ENCODE measurements around the gene SPX. TPM values are rescaled to one million over a fixed set of nuclear protein-coding genes. Genes with fewer than 3 reads are reported as not detected.

SPX gene
- total RNA-seq, 2 donors from 2014 or later, result 0.61 TPM; not detected in 1

DNA sequence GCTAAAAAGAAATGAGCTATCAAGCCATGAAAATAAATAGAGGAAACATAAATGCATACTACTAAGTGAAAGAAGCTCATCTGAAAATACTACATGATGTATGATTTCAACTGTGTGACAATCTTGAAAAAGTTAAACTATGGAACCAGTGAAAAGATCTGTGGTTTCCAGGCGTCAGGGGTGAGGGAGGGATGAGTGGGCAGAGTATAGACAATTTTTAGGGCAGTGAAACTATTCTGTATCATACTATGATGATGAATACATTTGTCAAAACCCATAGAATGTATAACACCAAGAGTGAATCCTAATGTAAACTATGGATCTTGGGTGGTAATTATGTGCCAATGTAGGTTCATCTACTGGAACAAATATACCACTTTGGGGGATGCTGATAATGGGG, 21.3 kb downstream of the SPX start:
- Mint-ChIP-seq H3K9me3 (no peaks in the 10 kb centered on the region), H3K27ac (no peak overlapping the region)

GRCh38 chr12:21551841-21552465, 25.9 kb downstream of the SPX start:
- no peaks in the 10 kb centered on the region for H3K36me3 Mint-ChIP-seq
- no peaks in the 10 kb centered on the region for H3K9me3 Mint-ChIP-seq
- H3K27me3 Mint-ChIP-seq, result peaks cover 6 to 12% of the 10 kb centered on the region in 2 donors
- H3K4me1 Mint-ChIP-seq (ENCODE audit: low read depth in 2 of 2), result no peaks in the 10 kb centered on the region
- no peak overlapping the region for H3K4me3 Mint-ChIP-seq
- ATAC-seq (no peak), DNase-seq (ENCODE audit: low spot score) (no peak)
- H3K27ac Mint-ChIP-seq, result no peak overlapping the region

More for the DNA sequence above, 21.3 kb downstream of the SPX start:
- H3K4me1 Mint-ChIP-seq (ENCODE audit: low read depth in 2 of 2), result no peaks in the 10 kb centered on the region
- no peak overlapping the region for H3K4me3 Mint-ChIP-seq
- H3K27me3 Mint-ChIP-seq, result peaks cover 22 to 26% of the 10 kb centered on the region in 2 donors
- no peaks in the 10 kb centered on the region for H3K36me3 Mint-ChIP-seq
- ATAC-seq (no peak), DNase-seq (ENCODE audit: low spot score) (no peak)

GRCh38 chr12:21552635-21553328, 26.7 kb downstream of the SPX start:
- no peak for DNase-seq (ENCODE audit: low spot score)
- Mint-ChIP-seq H3K4me3 (no peak overlapping the region), H3K9me3 (no peaks in the 10 kb centered on the region), H3K36me3 (no peaks in the 10 kb centered on the region), H3K27me3 (peaks cover 5 to 7% of the 10 kb centered on the region in 2 donors), H3K4me1 (ENCODE audit: low read depth in 2 of 2) (no peaks in the 10 kb centered on the region), H3K27ac (no peak overlapping the region)
- no peak for ATAC-seq

DNA sequence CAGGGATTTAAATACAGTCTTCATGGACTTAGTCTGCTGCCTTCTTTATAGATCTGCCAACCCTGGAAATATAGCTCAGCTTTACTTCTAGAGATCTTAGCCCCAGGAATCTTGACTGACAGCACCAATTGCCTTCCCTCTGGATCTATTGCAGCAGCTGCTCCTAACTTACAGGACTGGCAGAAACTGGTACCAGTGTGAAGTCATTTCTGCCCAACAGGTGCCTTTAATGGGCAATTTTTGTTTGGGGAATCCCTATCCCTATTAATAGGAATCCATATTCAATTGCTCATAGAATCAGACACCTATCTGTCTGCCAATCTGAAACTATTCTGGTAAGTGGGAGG, 27.2 kb downstream of the SPX start:
- H3K36me3 Mint-ChIP-seq, result no peaks in the 10 kb centered on the region
- ATAC-seq (no peak), DNase-seq (ENCODE audit: low spot score) (no peak)
- H3K4me3 Mint-ChIP-seq, result no peak overlapping the region
- no peaks in the 10 kb centered on the region for H3K9me3 Mint-ChIP-seq
- no peak overlapping the region for H3K27ac Mint-ChIP-seq
- H3K27me3 Mint-ChIP-seq, result peaks cover 3 to 4% of the 10 kb centered on the region in 2 donors
- H3K4me1 Mint-ChIP-seq (ENCODE audit: low read depth in 2 of 2), result no peaks in the 10 kb centered on the region

- ATAC-seq (no peak), DNase-seq (ENCODE audit: low spot score) (no peak)
- peaks cover 3 to 21% of the 10 kb centered on the region in 2 donors for H3K27me3 Mint-ChIP-seq
- no peaks in the 10 kb centered on the region for H3K36me3 Mint-ChIP-seq
- no peaks in the 10 kb centered on the region for H3K4me1 Mint-ChIP-seq (ENCODE audit: low read depth in 2 of 2)
- no peak overlapping the region for H3K27ac Mint-ChIP-seq
- H3K4me3 Mint-ChIP-seq, result no peak overlapping the region
- no peaks in the 10 kb centered on the region for H3K9me3 Mint-ChIP-seq
These were observed 32.1 kb downstream of the SPX start for GRCh38 chr12:21558100-21558679.

DNA sequence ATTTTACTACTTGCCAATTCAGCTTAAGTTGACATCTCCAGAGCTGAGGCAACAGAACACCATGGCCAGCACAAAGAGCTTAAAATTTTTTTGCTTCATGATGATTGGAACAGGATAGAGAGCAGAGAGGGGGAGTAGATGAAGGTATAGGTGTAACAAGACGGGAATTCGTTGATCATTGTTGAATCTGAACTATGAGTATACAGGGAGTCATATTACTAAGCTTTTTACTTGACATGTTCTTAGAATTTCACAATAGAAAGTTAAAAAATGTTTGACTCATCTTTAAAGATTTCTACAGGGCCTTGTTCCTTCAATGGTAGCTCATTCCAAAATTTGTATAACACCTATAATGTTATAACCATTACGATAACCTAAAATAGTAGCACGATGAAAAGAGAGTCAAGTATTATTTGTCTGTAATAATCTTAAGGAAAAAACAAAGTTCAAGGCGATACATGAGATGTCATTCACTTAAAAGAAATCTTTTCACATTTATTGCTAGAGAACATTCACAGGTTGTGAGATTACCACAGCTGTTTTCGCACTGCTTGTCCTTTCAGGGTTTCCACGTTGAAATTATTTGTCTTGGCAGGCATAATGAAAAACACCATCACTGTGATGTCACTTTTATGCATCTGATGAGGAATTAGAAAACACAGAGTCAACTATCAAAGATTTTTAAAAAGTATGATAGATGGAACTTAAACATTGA, 33.9 kb downstream of the SPX start:
- no peak overlapping the region for H3K4me3 Mint-ChIP-seq
- DNase-seq (ENCODE audit: low spot score) (no peak), ATAC-seq (no peak)
- H3K27me3 Mint-ChIP-seq, result peaks cover 4 to 21% of the 10 kb centered on the region in 2 donors
- H3K27ac Mint-ChIP-seq, result no peak overlapping the region
- no peaks in the 10 kb centered on the region for H3K4me1 Mint-ChIP-seq (ENCODE audit: low read depth in 2 of 2)
- no peaks in the 10 kb centered on the region for H3K36me3 Mint-ChIP-seq
- H3K9me3 Mint-ChIP-seq, result no peaks in the 10 kb centered on the region

GRCh38 chr12:21561158-21561557, 35.1 kb downstream of the SPX start:
- Mint-ChIP-seq H3K36me3 (no peaks in the 10 kb centered on the region), H3K27me3 (peaks cover 5 to 21% of the 10 kb centered on the region in 2 donors), H3K27ac (no peak overlapping the region), H3K4me3 (no peak overlapping the region), H3K9me3 (no peaks in the 10 kb centered on the region), H3K4me1 (ENCODE audit: low read depth in 2 of 2) (no peaks in the 10 kb centered on the region)
- peak in 1 of 2 donors; percentile 51 for ATAC-seq
- no peak for DNase-seq (ENCODE audit: low spot score)

GRCh38 chr12:21562859-21563258, 36.8 kb downstream of the SPX start:
- no peaks in the 10 kb centered on the region for H3K9me3 Mint-ChIP-seq

DNA sequence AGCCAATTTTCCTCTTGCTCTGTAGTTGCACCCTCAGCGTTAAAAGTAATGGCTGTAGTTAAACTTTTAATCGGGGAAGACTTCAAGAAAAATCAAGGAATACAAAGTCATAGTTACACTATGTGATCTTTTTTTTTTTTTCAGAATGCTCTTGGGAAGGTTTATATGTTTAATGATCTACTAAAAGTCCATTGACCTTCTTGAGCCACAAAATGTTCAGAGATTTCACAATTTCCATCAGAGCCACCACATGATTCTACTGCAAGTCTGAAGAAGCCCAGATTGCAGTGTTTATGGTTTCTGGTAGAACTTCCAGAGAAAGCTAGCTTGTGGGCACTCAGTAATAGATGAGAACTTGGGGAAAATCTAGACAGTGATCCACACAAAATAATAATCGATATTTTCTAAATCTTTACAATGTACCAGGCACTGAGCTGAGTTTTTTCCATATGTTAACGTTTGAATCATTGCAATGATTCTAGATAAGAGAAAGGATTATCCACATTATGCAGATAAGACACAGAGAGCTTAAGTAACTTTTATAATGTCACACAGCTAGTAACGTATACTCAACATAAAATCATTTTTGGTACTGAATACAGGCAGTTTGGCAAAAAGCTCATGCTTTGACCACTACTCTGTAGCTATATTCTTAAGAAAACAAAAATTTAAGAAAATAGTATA, 40.3 kb downstream of the SPX start:
- H3K4me3 Mint-ChIP-seq, result no peak overlapping the region
- peaks cover 9 to 29% of the 10 kb centered on the region in 2 donors for H3K27me3 Mint-ChIP-seq
- DNase-seq (ENCODE audit: low spot score), result no peak
- no peaks in the 10 kb centered on the region for H3K36me3 Mint-ChIP-seq
- no peak for ATAC-seq
- no peaks in the 10 kb centered on the region for H3K9me3 Mint-ChIP-seq
- H3K4me1 Mint-ChIP-seq (ENCODE audit: low read depth in 2 of 2), result no peaks in the 10 kb centered on the region
- H3K27ac Mint-ChIP-seq, result no peak overlapping the region

More at GRCh38 chr12:21562859-21563258, 36.8 kb downstream of the SPX start:
- H3K4me3 Mint-ChIP-seq, result no peak overlapping the region
- peaks cover 9 to 34% of the 10 kb centered on the region in 2 donors for H3K27me3 Mint-ChIP-seq
- H3K27ac Mint-ChIP-seq, result no peak overlapping the region
- DNase-seq (ENCODE audit: low spot score), result no peak
- H3K4me1 Mint-ChIP-seq (ENCODE audit: low read depth in 2 of 2), result no peaks in the 10 kb centered on the region
- ATAC-seq, result no peak
- no peaks in the 10 kb centered on the region for H3K36me3 Mint-ChIP-seq

DNA sequence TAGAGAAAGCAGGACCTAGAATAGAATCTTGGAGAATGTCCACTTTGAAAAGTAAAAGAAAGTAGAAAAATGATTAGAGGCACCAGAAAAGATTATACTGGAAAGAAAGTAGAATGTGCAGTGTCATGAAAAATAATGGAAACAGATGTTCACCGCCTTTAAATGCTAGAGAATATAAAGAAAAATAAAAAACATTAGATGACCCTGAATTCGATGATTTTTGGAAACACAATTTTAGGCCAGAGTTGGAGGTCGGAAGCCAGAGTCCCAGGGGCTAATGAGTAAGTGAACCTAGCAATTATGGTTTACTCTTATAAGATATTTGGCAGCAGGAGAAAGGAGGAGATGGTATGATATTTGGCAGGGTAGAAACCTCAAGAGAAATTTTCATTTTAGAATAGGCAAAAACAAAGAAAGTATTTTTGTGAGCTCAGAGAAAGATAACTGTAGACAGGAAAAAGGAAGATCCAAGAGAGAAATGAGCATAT, 40.9 kb downstream of the SPX start:
- Mint-ChIP-seq H3K27ac (no peak overlapping the region), H3K9me3 (no peaks in the 10 kb centered on the region), H3K4me1 (ENCODE audit: low read depth in 2 of 2) (no peaks in the 10 kb centered on the region), H3K27me3 (peaks cover 9 to 28% of the 10 kb centered on the region in 2 donors), H3K36me3 (no peaks in the 10 kb centered on the region), H3K4me3 (no peak overlapping the region)
- ATAC-seq, result no peak
- DNase-seq (ENCODE audit: low spot score), result no peak

DNA sequence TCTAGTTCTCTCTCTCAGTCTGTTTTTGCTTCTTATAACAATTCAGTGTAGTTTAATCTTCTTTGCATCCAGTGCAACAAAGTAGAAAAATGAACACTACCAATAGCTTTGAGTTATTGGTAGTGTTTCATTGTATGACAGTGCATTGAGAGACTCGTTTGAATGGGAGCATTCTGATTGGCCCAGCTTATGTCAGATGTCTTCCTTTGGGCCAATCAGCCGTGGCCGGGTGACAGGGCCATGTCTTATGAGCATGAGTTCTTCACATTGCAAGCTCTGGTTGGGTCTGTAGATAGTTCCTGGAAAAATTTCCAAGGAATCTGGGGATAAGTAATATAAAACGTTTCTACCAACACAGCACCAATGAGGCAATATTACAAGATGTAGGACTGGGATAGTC, 42.0 kb downstream of the SPX start:
- H3K4me1 Mint-ChIP-seq (ENCODE audit: low read depth in 2 of 2), result no peaks in the 10 kb centered on the region
- H3K4me3 Mint-ChIP-seq, result no peak overlapping the region
- no peaks in the 10 kb centered on the region for H3K36me3 Mint-ChIP-seq
- H3K27me3 Mint-ChIP-seq, result peaks cover 6 to 22% of the 10 kb centered on the region in 2 donors
- no peak for DNase-seq (ENCODE audit: low spot score)
- no peaks in the 10 kb centered on the region for H3K9me3 Mint-ChIP-seq
- no peak overlapping the region for H3K27ac Mint-ChIP-seq
- no peak for ATAC-seq

DNA sequence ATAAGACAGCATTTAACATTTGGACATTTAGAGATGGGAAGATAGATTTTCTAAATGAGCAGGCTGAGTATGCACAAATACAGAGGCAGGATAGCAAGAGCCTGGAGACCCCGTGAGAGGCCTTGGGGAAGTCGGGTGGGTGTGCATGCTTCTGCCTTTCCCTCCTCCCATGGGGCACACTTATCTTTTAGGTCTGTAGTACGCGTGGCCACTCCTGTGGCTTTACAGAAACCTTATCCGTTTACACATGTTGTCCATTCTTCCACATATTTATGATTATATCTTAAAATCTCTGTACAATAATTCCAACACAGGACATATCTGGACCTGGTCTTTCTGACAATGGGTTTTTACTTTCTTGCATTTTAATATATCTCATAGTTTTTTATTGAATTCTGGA, 45.0 kb downstream of the SPX start:
- DNase-seq (ENCODE audit: low spot score) (no peak), ATAC-seq (no peak)
- H3K36me3 Mint-ChIP-seq, result no peaks in the 10 kb centered on the region
- no peaks in the 10 kb centered on the region for H3K4me1 Mint-ChIP-seq (ENCODE audit: low read depth in 2 of 2)
- no peak overlapping the region for H3K4me3 Mint-ChIP-seq
- H3K27me3 Mint-ChIP-seq, result peaks cover 8 to 27% of the 10 kb centered on the region in 2 donors
- no peaks in the 10 kb centered on the region for H3K9me3 Mint-ChIP-seq
- no peak overlapping the region for H3K27ac Mint-ChIP-seq

GRCh38 chr12:21573733-21574358, 47.8 kb downstream of the SPX start:
- Mint-ChIP-seq H3K9me3 (no peaks in the 10 kb centered on the region), H3K27ac (no peak overlapping the region), H3K4me3 (no peak overlapping the region), H3K27me3 (peaks cover 9 to 27% of the 10 kb centered on the region in 2 donors), H3K4me1 (ENCODE audit: low read depth in 2 of 2) (no peaks in the 10 kb centered on the region), H3K36me3 (no peaks in the 10 kb centered on the region)
- DNase-seq (ENCODE audit: low spot score) (no peak), ATAC-seq (no peak)
